Measurements from ENCODE around the gene CSNK2A1. TPM values are rescaled to one million over a fixed set of nuclear protein-coding genes. Genes with fewer than 3 reads are reported as not detected.

The CSNK2A1 gene
- total RNA-seq, 1 experiment from 2014 or later: 110 TPM

DNA sequence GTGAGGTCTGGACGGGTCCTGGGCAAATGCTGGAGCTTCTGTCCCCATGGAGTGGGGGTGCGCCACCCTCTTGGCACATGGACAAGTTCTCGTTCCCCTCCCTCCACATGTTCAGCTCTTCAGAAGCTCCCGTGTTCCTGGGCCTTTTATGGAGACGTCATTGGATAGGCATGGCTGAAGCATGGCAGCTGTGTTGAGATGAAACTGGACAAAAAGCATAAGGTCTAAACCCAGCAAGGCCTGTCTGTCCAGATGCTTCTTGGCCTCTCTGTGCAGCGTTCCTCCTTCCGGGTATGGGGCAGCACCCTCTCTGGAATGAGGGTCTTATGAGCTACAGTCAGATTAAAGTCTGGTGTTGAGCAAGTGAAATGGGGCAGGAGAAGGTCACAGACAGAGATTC lies 108.0 kb downstream of the CSNK2A1 start:
- DNase-seq: no peak
- CTCF ChIA-PET: no interaction called here
- H3K4me3 Mint-ChIP-seq (ENCODE audit: low read depth, unreplicated experiment): no peak overlapping the region
- peaks cover 9% of the 10 kb centered on the region for H3K4me1 Mint-ChIP-seq (ENCODE audit: low read depth, unreplicated experiment)
- peak overlapping the region; percentile 23 for H3K27ac Mint-ChIP-seq (ENCODE audit: unreplicated experiment)
- H3K27me3 Mint-ChIP-seq (ENCODE audit: unreplicated experiment): no peaks in the 10 kb centered on the region
- intact Hi-C loops (cut with micrococcal nuclease; ENCODE audit: unreplicated experiment): no loop called here
- H3K9me3 Mint-ChIP-seq (ENCODE audit: low read depth, unreplicated experiment): no peaks in the 10 kb centered on the region
- TF ChIP-seq, protein P1, sequence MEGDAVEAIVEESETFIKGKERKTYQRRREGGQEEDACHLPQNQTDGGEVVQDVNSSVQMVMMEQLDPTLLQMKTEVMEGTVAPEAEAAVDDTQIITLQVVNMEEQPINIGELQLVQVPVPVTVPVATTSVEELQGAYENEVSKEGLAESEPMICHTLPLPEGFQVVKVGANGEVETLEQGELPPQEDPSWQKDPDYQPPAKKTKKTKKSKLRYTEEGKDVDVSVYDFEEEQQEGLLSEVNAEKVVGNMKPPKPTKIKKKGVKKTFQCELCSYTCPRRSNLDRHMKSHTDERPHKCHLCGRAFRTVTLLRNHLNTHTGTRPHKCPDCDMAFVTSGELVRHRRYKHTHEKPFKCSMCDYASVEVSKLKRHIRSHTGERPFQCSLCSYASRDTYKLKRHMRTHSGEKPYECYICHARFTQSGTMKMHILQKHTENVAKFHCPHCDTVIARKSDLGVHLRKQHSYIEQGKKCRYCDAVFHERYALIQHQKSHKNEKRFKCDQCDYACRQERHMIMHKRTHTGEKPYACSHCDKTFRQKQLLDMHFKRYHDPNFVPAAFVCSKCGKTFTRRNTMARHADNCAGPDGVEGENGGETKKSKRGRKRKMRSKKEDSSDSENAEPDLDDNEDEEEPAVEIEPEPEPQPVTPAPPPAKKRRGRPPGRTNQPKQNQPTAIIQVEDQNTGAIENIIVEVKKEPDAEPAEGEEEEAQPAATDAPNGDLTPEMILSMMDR (IDR thresholded peaks at IDR 0.05; ENCODE audit: unreplicated experiment): no peak
- H3K36me3 Mint-ChIP-seq (ENCODE audit: insufficient read depth, unreplicated experiment): peaks cover 87% of the 10 kb centered on the region
- no TSS peak for BruUV-seq (replicated peaks)

DNA sequence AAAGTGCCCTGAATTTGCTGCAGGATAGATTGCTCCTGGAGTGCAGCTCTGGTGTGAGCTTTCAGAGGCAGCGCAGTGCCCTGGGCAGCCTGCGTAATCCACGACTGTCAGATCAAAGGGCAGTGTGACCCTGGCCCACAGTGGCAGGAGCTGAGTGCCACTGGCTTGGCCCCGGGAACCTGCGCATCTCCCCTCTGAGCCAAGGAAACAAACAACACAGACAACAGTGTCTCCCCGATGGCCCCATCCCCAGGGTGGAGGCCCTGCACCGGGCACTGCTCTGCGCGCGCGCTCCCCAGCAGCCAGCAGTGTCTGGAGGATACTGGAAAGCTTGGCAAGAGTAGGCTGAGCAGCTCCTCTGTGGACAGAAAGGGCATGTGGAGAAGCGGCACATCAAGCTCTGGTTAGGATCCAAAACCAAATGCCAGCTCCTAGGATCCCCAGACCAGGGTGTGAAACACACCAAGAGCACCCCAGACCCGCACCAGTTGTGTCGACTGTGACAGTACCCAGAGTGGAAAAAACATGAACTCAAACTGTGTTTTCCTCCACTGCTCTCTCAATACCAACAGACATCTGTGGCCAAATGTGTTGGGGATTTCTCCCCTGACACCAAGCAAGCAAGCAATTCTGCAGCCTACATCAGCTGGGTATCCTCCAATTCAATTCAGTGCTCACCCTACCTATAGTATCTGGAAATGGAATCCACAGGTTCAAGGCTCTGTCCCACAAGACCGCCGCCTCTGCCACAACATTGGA lies 108.8 kb downstream of the CSNK2A1 start:
- Mint-ChIP-seq H3K27ac (ENCODE audit: unreplicated experiment) (peak overlapping the region; percentile 80), H3K36me3 (ENCODE audit: insufficient read depth, unreplicated experiment) (peaks cover 87% of the 10 kb centered on the region), H3K27me3 (ENCODE audit: unreplicated experiment) (no peaks in the 10 kb centered on the region), H3K4me3 (ENCODE audit: low read depth, unreplicated experiment) (no peak overlapping the region), H3K9me3 (ENCODE audit: low read depth, unreplicated experiment) (no peaks in the 10 kb centered on the region), H3K4me1 (ENCODE audit: low read depth, unreplicated experiment) (peaks cover 9% of the 10 kb centered on the region)
- CTCF ChIA-PET: no interaction called here
- BruUV-seq (replicated peaks): TSS peak; percentile 11
- DNase-seq: no peak
- intact Hi-C loops (cut with micrococcal nuclease; ENCODE audit: unreplicated experiment): no loop called here
- TF ChIP-seq, protein P1 (IDR thresholded peaks at IDR 0.05; ENCODE audit: unreplicated experiment): no peak

DNA sequence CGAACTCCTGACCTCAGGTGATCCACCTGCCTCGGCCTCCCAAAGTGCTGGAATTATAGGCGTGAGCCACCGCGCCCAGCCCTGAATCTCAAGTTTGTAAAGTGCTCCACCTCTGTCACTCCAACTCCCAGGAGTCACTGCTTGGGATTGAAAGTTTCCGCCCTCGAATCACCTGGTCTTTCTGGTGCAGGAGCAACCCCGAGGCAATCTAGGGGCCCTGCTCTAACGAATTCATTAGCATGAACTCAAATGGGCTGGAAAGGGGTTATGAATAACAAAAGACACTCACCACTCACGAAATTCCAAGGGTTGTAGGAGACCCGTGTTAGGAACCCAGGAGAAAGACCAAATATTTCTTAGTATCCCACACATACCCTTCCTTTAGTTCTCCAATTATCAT lies 109.4 kb downstream of the CSNK2A1 start:
- intact Hi-C loops (cut with micrococcal nuclease; ENCODE audit: unreplicated experiment): no loop called here
- CTCF ChIA-PET: no interaction called here
- Mint-ChIP-seq H3K36me3 (ENCODE audit: insufficient read depth, unreplicated experiment) (peaks cover 91% of the 10 kb centered on the region), H3K4me1 (ENCODE audit: low read depth, unreplicated experiment) (peaks cover 9% of the 10 kb centered on the region), H3K27me3 (ENCODE audit: unreplicated experiment) (no peaks in the 10 kb centered on the region), H3K27ac (ENCODE audit: unreplicated experiment) (peak overlapping the region; percentile 80), H3K9me3 (ENCODE audit: low read depth, unreplicated experiment) (no peaks in the 10 kb centered on the region), H3K4me3 (ENCODE audit: low read depth, unreplicated experiment) (no peak overlapping the region)
- TF ChIP-seq, protein P1 (IDR thresholded peaks at IDR 0.05; ENCODE audit: unreplicated experiment): no peak
- BruUV-seq (replicated peaks): no TSS peak
- no peak for DNase-seq

DNA sequence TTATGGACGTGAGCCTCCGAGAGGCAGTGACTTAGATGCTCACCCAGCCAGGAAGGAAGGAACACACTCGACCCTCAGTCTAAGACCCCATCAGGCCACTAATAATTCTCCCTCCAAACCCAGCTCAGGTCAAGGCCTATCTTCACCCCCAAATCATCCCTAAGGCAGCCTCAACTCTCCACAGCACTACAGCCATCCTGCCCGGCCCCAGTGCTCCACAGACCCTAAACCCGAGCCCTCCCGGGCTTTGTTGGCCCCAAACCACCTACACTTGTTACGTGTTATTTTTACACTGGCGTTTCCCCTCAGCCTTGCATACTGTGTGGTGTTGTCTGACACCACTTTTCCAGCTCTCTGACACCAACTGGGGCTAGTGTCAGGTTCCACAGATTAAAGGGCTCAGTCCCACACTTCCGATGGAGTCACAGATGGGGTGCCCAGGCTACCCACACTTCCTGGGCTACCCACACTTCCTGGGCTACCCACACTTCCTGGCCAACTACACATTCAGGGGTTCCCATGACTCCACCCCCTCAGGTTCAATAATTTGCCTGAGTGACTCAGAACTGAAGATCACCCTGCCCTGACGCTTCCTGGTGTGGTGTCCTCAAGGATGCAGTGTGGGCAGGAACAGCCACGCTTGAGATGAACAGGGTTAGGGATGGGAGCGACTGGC lies 110.2 kb downstream of the CSNK2A1 start:
- BruUV-seq (replicated peaks): no TSS peak
- CTCF ChIA-PET: no interaction called here
- Mint-ChIP-seq H3K36me3 (ENCODE audit: insufficient read depth, unreplicated experiment) (peaks cover 94% of the 10 kb centered on the region), H3K27ac (ENCODE audit: unreplicated experiment) (peak overlapping the region; percentile 80), H3K9me3 (ENCODE audit: low read depth, unreplicated experiment) (no peaks in the 10 kb centered on the region), H3K27me3 (ENCODE audit: unreplicated experiment) (no peaks in the 10 kb centered on the region), H3K4me3 (ENCODE audit: low read depth, unreplicated experiment) (no peak overlapping the region), H3K4me1 (ENCODE audit: low read depth, unreplicated experiment) (peaks cover 9% of the 10 kb centered on the region)
- intact Hi-C loops (cut with micrococcal nuclease; ENCODE audit: unreplicated experiment): no loop called here
- no peak for DNase-seq
- TF ChIP-seq, protein P1 (IDR thresholded peaks at IDR 0.05; ENCODE audit: unreplicated experiment): no peak

Data from Calu3 (cell line).